ENCODE measurements around the gene MIS18BP1.
"Not testable (repeated sequence)": the region's sequence is repeated elsewhere in the genome, so short reads cannot be mapped to it uniquely, and the experiment has no call there.

The MIS18BP1 gene

GRCh38 chr14:45253070-45253753 is at the start of gene MIS18BP1:
MIS18BP1 (minus strand) TSS chr14:45253202; CDS start chr14:45247286, 5,916 bp downstream.
- peak; percentile 97 for DNase-seq

- no peak for DNase-seq
Observed at GRCh38 chr14:45298423-45299117, 45.6 kb upstream of the MIS18BP1 start.

- not testable (repeated sequence) for DNase-seq
Observed at GRCh38 chr14:45294796-45295195, 41.8 kb upstream of the MIS18BP1 start.

GRCh38 chr14:45290547-45290946 is 37.5 kb upstream of the MIS18BP1 start:
- DNase-seq: no peak

- no peak for DNase-seq
Observed at GRCh38 chr14:45287610-45288009, 34.6 kb upstream of the MIS18BP1 start.

- DNase-seq: no peak
Observed at GRCh38 chr14:45284802-45285201, 31.8 kb upstream of the MIS18BP1 start.

GRCh38 chr14:45281731-45282400 is 28.9 kb upstream of the MIS18BP1 start:
- not testable (repeated sequence) for DNase-seq

- no peak for DNase-seq
Observed at GRCh38 chr14:45271858-45272537, 19.0 kb upstream of the MIS18BP1 start.

- no peak for DNase-seq
Observed at GRCh38 chr14:45270031-45270430, 17.0 kb upstream of the MIS18BP1 start.

- no peak for DNase-seq
Observed at GRCh38 chr14:45267071-45267470, 14.1 kb upstream of the MIS18BP1 start.

GRCh38 chr14:45262637-45263036 is 9.6 kb upstream of the MIS18BP1 start:
- no peak for DNase-seq

GRCh38 chr14:45261209-45261608 is 8.2 kb upstream of the MIS18BP1 start:
- DNase-seq: no peak

- no peak for DNase-seq
Observed at GRCh38 chr14:45258805-45259204, 5.8 kb upstream of the MIS18BP1 start.

GRCh38 chr14:45258073-45258472 is 5.1 kb upstream of the MIS18BP1 start:
- DNase-seq: no peak

GRCh38 chr14:45254771-45255170 is 1.8 kb upstream of the MIS18BP1 start:
- DNase-seq: no peak

GRCh38 chr14:45253754-45254310 is 830 bp upstream of the MIS18BP1 start:
- DNase-seq: peak; percentile 63

GRCh38 chr14:45252366-45253069 is 484 bp downstream of the MIS18BP1 start:
- no peak for DNase-seq

- no peak for DNase-seq
Observed at GRCh38 chr14:45251912-45252311, 1.1 kb downstream of the MIS18BP1 start.

GRCh38 chr14:45249856-45250575 is 3.0 kb downstream of the MIS18BP1 start:
- no peak for DNase-seq

GRCh38 chr14:45247427-45247826 is 5.6 kb downstream of the MIS18BP1 start:
- no peak for DNase-seq

GRCh38 chr14:45246691-45247090 is 6.3 kb downstream of the MIS18BP1 start:
- DNase-seq: no peak

GRCh38 chr14:45246151-45246550 is 6.9 kb downstream of the MIS18BP1 start:
- no peak for DNase-seq
